ENCODE measurements around the gene GRAPL.
"Not testable (repeated sequence)": the region's sequence is repeated elsewhere in the genome, so short reads cannot be mapped to it uniquely, and the experiment has no call there.

DNA sequence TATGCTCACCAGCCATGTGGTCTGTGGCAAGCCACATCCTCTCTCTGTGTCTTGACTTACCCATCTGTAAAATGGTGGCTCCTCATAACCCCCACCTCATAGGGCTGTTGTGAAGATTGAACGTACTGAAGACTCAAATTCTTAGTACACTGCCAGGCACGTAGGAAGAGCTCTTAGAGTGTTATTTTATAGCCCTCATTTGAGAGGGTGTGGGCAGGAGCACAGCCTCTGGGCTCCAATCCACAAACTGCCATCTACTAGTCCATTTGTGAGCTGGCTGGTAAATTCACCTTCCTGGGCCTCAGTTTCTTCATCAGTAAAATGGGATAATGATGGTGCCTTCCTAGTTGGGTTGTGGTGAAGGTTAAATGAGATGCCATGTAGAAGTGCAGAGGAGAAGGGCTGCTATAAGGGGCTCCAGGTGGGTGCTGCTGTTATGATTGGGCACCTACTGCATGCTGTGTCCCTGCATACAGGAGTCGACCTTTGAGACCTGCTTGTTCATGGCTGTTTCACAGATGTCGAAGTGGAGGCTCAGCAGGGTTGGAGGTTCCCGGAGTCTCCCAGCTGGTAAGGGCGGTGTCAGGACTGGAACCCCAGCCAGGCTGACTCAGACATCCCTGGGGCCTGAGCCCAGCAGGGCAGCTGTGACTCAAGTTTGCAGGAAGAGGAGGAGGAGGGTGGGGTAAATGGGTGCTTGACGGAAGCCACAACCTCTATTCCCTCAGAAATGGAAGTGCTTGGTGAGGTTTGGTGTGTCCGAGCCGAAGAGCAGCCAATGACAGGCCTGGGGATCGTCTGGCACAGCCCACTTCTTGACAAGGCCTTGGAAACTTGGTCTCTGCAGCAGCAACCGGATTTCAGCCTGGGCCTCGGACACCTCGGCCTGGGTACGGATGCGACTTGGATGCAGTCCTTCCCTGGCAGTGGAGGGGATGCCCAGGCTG lies 34.4 kb upstream of the GRAPL start:
- TF ChIP-seq, protein P1, sequence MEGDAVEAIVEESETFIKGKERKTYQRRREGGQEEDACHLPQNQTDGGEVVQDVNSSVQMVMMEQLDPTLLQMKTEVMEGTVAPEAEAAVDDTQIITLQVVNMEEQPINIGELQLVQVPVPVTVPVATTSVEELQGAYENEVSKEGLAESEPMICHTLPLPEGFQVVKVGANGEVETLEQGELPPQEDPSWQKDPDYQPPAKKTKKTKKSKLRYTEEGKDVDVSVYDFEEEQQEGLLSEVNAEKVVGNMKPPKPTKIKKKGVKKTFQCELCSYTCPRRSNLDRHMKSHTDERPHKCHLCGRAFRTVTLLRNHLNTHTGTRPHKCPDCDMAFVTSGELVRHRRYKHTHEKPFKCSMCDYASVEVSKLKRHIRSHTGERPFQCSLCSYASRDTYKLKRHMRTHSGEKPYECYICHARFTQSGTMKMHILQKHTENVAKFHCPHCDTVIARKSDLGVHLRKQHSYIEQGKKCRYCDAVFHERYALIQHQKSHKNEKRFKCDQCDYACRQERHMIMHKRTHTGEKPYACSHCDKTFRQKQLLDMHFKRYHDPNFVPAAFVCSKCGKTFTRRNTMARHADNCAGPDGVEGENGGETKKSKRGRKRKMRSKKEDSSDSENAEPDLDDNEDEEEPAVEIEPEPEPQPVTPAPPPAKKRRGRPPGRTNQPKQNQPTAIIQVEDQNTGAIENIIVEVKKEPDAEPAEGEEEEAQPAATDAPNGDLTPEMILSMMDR (IDR thresholded peaks at IDR 0.05): not testable (repeated sequence)
- TF ChIP-seq JUN (CRISPR knock-in tag; IDR thresholded peaks at IDR 0.05); KAT7 (CRISPR knock-in tag; IDR thresholded peaks at IDR 0.05; ENCODE audit: borderline replicate concordance); GABPB1 (CRISPR knock-in tag; IDR thresholded peaks at IDR 0.05): not testable (repeated sequence)
- TF ChIP-seq, protein P2, sequence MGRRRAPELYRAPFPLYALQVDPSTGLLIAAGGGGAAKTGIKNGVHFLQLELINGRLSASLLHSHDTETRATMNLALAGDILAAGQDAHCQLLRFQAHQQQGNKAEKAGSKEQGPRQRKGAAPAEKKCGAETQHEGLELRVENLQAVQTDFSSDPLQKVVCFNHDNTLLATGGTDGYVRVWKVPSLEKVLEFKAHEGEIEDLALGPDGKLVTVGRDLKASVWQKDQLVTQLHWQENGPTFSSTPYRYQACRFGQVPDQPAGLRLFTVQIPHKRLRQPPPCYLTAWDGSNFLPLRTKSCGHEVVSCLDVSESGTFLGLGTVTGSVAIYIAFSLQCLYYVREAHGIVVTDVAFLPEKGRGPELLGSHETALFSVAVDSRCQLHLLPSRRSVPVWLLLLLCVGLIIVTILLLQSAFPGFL (CRISPR knock-in tag; IDR thresholded peaks at IDR 0.05; ENCODE audit: borderline replicate concordance): not testable (repeated sequence)
- TF ChIP-seq, protein P3, sequence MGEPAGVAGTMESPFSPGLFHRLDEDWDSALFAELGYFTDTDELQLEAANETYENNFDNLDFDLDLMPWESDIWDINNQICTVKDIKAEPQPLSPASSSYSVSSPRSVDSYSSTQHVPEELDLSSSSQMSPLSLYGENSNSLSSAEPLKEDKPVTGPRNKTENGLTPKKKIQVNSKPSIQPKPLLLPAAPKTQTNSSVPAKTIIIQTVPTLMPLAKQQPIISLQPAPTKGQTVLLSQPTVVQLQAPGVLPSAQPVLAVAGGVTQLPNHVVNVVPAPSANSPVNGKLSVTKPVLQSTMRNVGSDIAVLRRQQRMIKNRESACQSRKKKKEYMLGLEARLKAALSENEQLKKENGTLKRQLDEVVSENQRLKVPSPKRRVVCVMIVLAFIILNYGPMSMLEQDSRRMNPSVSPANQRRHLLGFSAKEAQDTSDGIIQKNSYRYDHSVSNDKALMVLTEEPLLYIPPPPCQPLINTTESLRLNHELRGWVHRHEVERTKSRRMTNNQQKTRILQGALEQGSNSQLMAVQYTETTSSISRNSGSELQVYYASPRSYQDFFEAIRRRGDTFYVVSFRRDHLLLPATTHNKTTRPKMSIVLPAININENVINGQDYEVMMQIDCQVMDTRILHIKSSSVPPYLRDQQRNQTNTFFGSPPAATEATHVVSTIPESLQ (CRISPR knock-in tag; IDR thresholded peaks at IDR 0.05): not testable (repeated sequence)
- TF ChIP-seq, protein P4, sequence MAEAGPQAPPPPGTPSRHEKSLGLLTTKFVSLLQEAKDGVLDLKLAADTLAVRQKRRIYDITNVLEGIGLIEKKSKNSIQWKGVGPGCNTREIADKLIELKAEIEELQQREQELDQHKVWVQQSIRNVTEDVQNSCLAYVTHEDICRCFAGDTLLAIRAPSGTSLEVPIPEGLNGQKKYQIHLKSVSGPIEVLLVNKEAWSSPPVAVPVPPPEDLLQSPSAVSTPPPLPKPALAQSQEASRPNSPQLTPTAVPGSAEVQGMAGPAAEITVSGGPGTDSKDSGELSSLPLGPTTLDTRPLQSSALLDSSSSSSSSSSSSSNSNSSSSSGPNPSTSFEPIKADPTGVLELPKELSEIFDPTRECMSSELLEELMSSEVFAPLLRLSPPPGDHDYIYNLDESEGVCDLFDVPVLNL (CRISPR knock-in tag; IDR thresholded peaks at IDR 0.05; ENCODE audit: borderline replicate concordance, low read depth): not testable (repeated sequence)

Measured in WTC11 (cell line).